HG03378 (cell line): ENCODE results near the gene ELP2.

Experiments used
- ATAC-seq: cut with Tn5 transposase; IDR thresholded peaks from one replicate; pipeline ENCODE4 v1.9.1; 2021; ENCODE audit warnings: mild to moderate bottlenecking, moderate library complexity; ENCODE audit not compliant: unreplicated experiment

ELP2 gene

DNA sequence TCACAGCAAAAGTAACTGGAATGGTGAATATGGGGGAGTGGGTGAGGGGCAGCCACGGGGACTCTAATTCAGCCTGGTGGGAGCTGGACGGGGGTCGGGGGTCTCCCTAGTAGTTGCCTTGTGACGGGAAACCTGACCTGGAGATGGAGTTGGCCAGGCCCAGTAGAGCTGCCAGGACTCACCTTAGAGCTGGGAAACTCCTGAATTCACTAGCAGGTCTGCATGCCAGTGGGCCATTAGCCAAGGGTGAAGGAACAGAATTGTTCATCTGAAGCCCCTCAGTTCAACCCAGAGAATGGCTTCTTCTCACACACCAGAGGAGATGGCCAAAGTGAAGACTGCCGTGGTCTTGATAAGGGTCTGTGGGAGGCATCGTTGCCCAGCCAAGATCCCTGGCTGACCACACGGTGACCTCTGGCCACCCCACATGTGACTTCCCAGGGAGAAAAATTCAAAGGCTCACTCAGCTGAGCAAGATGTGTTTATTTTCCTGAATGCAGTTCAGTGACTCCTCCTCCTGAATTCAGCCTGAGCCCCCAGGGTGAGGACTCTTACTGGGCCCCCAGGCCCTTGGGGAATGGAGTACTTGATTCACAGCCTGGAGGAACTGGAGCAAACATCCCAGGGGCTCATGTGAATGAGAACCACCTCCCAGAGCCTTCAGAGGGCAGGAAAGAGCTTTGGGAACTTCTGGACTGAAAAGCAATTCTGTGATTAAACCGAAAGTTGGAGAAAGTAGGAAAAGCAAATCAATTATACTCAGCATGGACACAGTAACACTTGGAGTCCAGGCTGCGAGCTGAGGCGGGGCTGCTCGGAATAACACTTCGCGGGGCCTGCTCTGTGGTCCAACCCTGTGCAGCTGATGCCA lies 82.8 kb downstream of the ELP2 start:
- ATAC-seq = no peak

DNA sequence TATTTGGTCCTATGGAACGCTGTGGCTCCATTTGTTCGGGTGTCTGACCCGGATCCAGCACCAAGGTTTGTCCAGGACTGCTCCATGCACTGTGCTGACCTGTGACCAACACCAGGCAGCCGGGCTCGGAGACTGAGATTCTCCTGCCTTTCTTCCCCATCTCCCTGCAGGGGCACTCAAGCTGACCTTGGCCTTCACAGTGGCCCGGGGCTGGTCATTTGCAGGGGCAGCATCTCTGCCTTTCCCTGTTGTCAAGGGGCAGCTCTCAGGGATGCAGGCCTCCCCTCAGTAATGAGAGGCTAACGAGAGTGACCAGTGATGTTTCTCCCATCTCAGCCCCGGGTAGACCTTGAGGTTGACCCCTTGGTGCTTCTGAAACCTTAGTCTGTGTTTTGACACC lies 85.1 kb downstream of the ELP2 start:
- no peak for ATAC-seq

DNA sequence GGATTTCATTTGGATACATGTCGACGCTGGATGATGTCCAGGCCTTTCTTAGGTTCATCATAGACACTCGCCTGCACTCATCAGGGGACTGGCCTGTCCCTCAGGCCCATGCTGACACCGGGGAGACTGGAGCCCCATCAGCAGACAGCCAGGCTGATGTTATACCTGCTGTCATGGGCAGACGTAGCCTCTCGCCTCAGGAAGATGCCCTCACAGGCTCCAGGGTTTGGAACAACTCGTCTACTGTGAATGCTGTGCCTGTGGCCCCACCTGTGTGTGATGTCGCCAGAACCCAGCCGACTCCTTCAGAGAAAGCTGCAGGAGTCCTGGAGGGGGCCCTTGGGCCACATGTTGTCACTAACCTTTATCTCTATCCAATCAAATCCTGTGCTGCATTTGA lies 85.9 kb downstream of the ELP2 start:
- no peak for ATAC-seq

DNA sequence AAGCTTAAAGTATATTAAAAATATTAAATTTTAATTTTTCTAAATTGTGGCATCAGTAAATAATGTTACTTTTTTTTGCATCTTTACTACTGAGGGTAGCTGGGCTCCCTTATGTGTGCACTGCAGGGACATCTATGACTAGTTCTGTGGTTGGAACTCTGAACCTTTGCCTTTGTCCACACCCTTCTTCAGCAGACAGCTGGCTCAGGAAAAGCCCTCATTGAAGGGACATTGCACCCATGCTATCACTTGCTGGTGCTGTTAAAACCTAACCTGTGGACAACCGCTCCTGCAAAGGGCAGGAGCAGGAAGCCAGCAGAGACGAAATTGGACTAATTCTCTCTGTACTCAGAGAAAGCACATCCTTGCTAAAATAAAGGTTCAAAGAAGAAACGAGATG lies 87.6 kb downstream of the ELP2 start:
- ATAC-seq = no peak

DNA sequence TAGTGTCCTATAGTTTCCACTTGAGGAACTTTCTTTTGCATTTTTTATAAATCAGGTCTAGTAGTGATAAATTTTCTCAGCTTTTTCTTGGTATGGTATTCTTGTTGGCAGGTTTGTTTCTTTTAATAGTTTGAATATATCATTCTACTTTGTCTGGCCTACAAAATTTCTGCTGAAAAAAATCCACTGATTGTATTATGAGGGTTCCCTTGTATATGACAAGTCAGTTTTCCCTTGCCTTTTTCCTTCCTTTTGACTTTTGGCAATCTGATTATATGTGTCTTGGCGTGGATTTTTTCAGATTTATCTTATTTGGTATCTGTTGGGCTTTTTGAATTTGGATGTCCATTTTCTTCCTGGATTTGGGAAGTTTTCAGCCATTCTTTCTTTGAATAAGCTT lies 99.5 kb downstream of the ELP2 start:
- ATAC-seq = no peak
